Measurements from ENCODE around the gene EPB41L1. TPM values are rescaled to one million over a fixed set of nuclear protein-coding genes. Genes with fewer than 3 reads are reported as not detected.

Gene EPB41L1
- polyA plus RNA-seq, 1 donor from 2014 or later, result 38.2 TPM

- no peaks in the 10 kb centered on the region for H3K36me3 ChIP-seq (ENCODE audit: insufficient read depth, low read length)
- no peak for TF ChIP-seq MXI1 (conservative IDR thresholded peaks at IDR 0.05; ENCODE audit: poor library complexity, severe bottlenecking)
- no peak for TF ChIP-seq EP300 (conservative IDR thresholded peaks at IDR 0.05; ENCODE audit: poor library complexity, severe bottlenecking)
- no peak for TF ChIP-seq SMC3 (conservative IDR thresholded peaks at IDR 0.05; ENCODE audit: poor library complexity)
- TF ChIP-seq EZH2 (IDR thresholded peaks at IDR 0.05; ENCODE audit: borderline replicate concordance, insufficient read depth, low read length, poor library complexity, severe bottlenecking), result no peak
- TF ChIP-seq RAD21 (conservative IDR thresholded peaks at IDR 0.05), result no peak
- TF ChIP-seq, protein P1, sequence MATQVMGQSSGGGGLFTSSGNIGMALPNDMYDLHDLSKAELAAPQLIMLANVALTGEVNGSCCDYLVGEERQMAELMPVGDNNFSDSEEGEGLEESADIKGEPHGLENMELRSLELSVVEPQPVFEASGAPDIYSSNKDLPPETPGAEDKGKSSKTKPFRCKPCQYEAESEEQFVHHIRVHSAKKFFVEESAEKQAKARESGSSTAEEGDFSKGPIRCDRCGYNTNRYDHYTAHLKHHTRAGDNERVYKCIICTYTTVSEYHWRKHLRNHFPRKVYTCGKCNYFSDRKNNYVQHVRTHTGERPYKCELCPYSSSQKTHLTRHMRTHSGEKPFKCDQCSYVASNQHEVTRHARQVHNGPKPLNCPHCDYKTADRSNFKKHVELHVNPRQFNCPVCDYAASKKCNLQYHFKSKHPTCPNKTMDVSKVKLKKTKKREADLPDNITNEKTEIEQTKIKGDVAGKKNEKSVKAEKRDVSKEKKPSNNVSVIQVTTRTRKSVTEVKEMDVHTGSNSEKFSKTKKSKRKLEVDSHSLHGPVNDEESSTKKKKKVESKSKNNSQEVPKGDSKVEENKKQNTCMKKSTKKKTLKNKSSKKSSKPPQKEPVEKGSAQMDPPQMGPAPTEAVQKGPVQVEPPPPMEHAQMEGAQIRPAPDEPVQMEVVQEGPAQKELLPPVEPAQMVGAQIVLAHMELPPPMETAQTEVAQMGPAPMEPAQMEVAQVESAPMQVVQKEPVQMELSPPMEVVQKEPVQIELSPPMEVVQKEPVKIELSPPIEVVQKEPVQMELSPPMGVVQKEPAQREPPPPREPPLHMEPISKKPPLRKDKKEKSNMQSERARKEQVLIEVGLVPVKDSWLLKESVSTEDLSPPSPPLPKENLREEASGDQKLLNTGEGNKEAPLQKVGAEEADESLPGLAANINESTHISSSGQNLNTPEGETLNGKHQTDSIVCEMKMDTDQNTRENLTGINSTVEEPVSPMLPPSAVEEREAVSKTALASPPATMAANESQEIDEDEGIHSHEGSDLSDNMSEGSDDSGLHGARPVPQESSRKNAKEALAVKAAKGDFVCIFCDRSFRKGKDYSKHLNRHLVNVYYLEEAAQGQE (IDR thresholded peaks at IDR 0.05; ENCODE audit: borderline replicate concordance), result no peak
- TF ChIP-seq TAF1 (IDR thresholded peaks at IDR 0.05; ENCODE audit: low read depth), result no peak
- TF ChIP-seq, protein P2, sequence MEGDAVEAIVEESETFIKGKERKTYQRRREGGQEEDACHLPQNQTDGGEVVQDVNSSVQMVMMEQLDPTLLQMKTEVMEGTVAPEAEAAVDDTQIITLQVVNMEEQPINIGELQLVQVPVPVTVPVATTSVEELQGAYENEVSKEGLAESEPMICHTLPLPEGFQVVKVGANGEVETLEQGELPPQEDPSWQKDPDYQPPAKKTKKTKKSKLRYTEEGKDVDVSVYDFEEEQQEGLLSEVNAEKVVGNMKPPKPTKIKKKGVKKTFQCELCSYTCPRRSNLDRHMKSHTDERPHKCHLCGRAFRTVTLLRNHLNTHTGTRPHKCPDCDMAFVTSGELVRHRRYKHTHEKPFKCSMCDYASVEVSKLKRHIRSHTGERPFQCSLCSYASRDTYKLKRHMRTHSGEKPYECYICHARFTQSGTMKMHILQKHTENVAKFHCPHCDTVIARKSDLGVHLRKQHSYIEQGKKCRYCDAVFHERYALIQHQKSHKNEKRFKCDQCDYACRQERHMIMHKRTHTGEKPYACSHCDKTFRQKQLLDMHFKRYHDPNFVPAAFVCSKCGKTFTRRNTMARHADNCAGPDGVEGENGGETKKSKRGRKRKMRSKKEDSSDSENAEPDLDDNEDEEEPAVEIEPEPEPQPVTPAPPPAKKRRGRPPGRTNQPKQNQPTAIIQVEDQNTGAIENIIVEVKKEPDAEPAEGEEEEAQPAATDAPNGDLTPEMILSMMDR (IDR thresholded peaks at IDR 0.05; ENCODE audit: poor library complexity, severe bottlenecking), result no peak
- no peak for TF ChIP-seq POLR2AphosphoS5 (IDR thresholded peaks at IDR 0.05)
- H3K27ac ChIP-seq (ENCODE audit: low read length), result no peak overlapping the region
- no peaks in the 10 kb centered on the region for H3K27me3 ChIP-seq (ENCODE audit: insufficient read depth, low read depth, low read length)
- H3K9ac ChIP-seq (ENCODE audit: low read length), result no peak overlapping the region
- H3K9me2 ChIP-seq (ENCODE audit: insufficient read depth, low read length), result no peaks in the 10 kb centered on the region
- no peak overlapping the region for H2AFZ ChIP-seq (ENCODE audit: low read depth, low read length)
- no peaks in the 10 kb centered on the region for H3K9me3 ChIP-seq (ENCODE audit: low read length)
- no peaks in the 10 kb centered on the region for H3K79me2 ChIP-seq (replicated peaks; ENCODE audit: insufficient read depth, low read length)
- no peaks in the 10 kb centered on the region for H4K20me1 ChIP-seq (ENCODE audit: insufficient read depth)
- H3K4me3 ChIP-seq (ENCODE audit: low read length), result no peak overlapping the region
- H3K4me2 ChIP-seq (ENCODE audit: low read length), result no peak overlapping the region
- H3F3A ChIP-seq (ENCODE audit: insufficient read depth, low read length, poor library complexity, severe bottlenecking), result no peaks in the 10 kb centered on the region
These were observed 36.9 kb upstream of the EPB41L1 start for GRCh38 chr20:36117638-36118037.

GRCh38 chr20:36118371-36118770, 36.2 kb upstream of the EPB41L1 start:
- Histone ChIP-seq H3K9ac (ENCODE audit: low read length) (no peak overlapping the region), H3K9me3 (ENCODE audit: low read length) (no peaks in the 10 kb centered on the region), H2AFZ (ENCODE audit: low read depth, low read length) (no peak overlapping the region), H3K4me3 (ENCODE audit: low read length) (no peak overlapping the region), H3K27me3 (ENCODE audit: insufficient read depth, low read depth, low read length) (no peaks in the 10 kb centered on the region), H3K4me2 (ENCODE audit: low read length) (no peak overlapping the region), H3K9me2 (ENCODE audit: insufficient read depth, low read length) (no peaks in the 10 kb centered on the region), H3K79me2 (replicated peaks; ENCODE audit: insufficient read depth, low read length) (no peaks in the 10 kb centered on the region), H4K20me1 (ENCODE audit: insufficient read depth) (no peaks in the 10 kb centered on the region), H3K27ac (ENCODE audit: low read length) (no peak overlapping the region), H3K36me3 (ENCODE audit: insufficient read depth, low read length) (no peaks in the 10 kb centered on the region), H3F3A (ENCODE audit: insufficient read depth, low read length, poor library complexity, severe bottlenecking) (no peaks in the 10 kb centered on the region)
- TF ChIP-seq MXI1 (conservative IDR thresholded peaks at IDR 0.05; ENCODE audit: poor library complexity, severe bottlenecking) (no peak), TAF1 (IDR thresholded peaks at IDR 0.05; ENCODE audit: low read depth) (no peak), EP300 (conservative IDR thresholded peaks at IDR 0.05; ENCODE audit: poor library complexity, severe bottlenecking) (no peak), RAD21 (conservative IDR thresholded peaks at IDR 0.05) (no peak), SMC3 (conservative IDR thresholded peaks at IDR 0.05; ENCODE audit: poor library complexity) (no peak)
- TF ChIP-seq, protein P2 (IDR thresholded peaks at IDR 0.05; ENCODE audit: poor library complexity, severe bottlenecking), result no peak
